DMS53 treated with DMSO at 0.1 percent for 48 hours (cell line): ENCODE results near the gene CIT.

Experiments
- DNase-seq: peaks from one replicate; lab custom pipeline; 2025; ENCODE audit not compliant: unreplicated experiment; lab: John Stamatoyannopoulos, UW

The CIT gene

GRCh38 chr12:119681111-119681510 lies 196.0 kb downstream of the CIT start:
- no peak for DNase-seq

DNA sequence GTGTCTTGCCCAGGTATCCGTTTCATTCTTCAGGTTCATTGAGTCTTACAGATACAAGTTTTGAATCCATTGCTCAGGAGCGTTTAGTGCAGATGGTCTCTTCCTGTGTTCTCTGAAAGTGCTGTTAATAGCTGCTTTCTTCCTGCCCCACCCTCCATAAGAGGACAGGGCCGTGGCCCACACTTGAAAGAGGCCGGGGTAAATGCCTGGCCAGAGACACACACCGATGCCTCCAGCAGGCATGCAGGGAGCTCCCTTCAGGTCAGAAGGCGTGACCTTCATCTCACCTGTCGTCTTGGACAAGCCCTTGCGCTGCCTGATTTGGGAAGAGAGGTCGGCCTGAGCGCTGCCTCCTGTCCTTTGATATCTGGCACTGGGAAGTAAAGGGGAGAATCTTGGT lies 197.6 kb downstream of the CIT start:
- DNase-seq, result no peak

DNA sequence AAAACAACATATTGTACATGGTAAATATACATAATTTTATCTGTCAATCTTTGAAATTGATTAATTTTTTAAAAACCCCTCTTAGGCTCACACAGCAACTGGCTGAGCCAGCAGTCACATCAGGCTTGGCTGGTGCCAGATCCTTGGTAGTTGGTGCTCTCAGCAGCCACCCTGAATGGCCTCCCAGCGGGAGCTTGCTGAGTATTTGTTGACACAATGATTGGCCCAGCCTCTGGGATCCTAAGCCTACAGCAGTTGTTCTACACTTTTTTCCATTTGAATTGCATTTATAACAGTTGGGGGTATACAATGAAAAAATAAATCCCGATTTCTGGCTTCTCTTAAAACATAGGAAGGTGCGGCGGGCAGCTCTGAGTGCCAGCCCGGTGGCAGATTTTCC lies 198.0 kb downstream of the CIT start:
- no peak for DNase-seq

DNA sequence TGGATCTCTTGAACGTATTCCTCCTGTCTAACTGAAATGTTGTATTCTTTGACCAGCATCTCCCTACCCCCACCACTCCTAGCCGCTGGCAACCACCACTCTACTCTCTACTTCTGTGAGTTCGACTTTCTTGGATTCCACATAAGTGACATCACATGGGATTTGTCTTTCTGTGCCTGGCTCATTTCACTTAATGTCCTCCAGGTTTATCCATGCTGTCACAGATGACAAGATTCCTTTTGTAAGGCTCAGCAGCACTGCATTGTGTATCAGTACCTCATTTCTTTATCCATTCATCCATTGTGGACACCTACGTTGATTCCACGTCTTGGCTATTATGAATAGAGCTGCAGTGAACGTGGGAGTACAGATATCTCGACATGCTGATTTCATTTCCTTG lies 198.7 kb downstream of the CIT start:
- DNase-seq, result no peak

DNA sequence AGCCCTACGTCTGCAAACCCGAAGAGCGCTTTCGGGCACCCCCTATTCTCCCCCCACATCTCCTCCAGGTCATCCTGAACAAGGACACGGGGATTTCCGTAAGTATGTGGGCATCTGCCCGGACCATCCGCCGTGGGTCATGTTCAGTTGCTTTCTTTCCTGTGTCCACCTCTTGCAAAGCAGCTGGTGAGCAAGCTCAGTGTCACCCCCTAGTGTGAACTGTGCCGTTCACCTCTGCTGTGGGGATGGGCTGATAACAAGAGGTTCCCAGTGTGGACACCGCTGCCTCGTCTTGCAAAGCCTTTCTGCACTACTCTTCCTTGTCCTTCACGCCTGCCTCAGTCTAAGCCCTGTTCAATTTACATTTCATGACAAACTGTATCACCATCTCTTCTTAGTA lies 200.5 kb downstream of the CIT start:
- DNase-seq, result no peak

- no peak for DNase-seq
Observed at GRCh38 chr12:119676022-119676421, 201.1 kb downstream of the CIT start.

DNA sequence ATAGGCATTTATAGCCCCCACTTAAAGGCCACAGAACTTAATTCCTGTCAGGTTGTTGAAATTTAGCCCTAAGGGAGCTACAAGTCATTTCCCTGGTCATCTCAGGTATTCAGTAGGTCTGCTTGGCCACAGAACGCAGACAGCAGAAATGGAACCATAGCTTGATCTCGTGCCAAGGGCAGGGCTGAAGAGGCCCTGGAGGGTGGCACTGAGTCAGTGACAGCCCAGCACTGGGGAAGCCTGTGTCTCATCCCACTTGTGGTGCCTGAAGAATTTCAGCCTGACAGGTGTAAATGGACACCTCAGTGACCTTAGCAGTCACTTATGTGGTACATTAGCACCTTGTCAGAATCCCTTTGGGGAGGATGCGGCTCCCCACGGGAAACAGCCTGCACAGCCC lies 202.6 kb downstream of the CIT start:
- DNase-seq, result no peak

DNA sequence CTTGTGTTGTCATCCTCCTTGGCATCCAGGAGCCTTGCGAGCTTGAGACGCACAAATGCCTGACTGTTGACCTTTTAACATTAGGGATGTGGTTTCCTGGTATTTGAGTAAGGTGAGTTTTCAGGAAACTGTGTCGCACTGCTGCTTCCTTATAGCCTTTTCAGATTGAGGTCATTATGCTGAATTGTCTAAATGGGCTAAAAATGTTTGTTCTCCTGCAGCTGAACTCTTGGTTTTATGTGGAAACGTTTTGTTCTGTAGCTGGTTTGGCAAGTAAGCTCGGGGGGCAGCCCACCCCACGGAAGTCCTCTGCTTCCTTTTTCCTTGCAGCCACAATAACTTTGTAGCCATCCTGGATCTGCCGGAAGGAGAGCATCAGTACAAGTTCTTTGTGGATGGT lies 203.5 kb downstream of the CIT start:
- no peak for DNase-seq

- no peak for DNase-seq
Observed at GRCh38 chr12:119672194-119672593, 204.9 kb downstream of the CIT start.

DNA sequence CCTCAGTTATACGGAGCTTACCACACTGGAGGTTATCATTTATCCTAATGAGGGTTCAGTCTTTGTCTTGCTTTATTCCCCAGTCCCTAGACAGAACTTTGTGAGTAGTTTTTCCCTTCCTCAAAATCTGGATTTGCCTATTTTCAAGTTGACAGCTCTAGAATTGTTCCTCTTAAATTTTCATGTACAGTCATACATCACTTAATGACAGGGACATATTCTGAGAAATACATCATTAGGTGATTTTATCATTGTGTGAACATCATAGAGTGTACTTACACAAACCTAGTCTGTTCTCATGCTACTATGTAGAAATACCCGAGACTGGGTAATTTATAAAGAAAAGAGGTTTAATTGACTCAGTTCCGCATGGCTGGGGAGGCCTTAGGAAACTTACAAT lies 206.1 kb downstream of the CIT start:
- no peak for DNase-seq

GRCh38 chr12:119669744-119670472 lies 207.2 kb downstream of the CIT start:
- DNase-seq, result no peak

- no peak for DNase-seq
Observed at GRCh38 chr12:119668324-119668841, 208.7 kb downstream of the CIT start.

- DNase-seq, result peak; percentile 99
Observed at GRCh38 chr12:119667577-119668323, 209.4 kb downstream of the CIT start, which contains the start of gene PRKAB1. Gene PRKAB1 (plus strand): TSS chr12:119668133. CDS start chr12:119668245, 112 bp downstream.

DNA sequence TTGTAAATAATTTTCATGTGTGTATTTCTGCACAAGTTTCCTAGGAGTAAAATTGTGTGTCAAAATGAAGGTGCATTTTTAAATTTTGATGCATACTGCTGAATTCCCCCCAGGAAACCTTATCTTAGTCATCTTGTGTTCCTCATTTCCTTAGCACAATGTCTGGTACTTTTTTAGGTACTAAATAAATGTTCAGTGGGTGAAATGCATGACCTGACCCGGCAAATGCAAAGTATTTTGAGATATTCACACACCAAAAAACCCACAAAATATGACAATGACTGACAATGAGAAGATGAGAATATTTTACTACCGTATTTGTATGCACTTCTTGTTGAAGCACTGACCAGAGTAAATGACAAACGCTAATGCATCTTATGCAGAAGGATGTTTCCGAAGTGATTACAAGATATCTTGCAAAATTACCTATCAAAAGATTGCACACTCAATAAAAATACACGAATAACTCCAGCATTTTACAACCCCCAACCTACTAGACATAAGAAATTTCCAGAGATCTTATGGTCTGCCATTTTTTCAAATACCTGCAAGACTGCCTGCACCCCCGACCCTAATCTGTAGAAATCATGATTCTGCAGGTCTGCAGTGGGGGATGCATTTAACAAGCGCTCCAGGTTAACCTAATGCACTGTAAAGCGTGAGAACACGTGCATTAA lies 210.1 kb downstream of the CIT start:
- DNase-seq, result no peak

GRCh38 chr12:119666226-119666795 lies 210.8 kb downstream of the CIT start:
- DNase-seq, result no peak

- no peak for DNase-seq
Observed at GRCh38 chr12:119665164-119665929, 211.8 kb downstream of the CIT start.

- no peak for DNase-seq
Observed at GRCh38 chr12:119664642-119665041, 212.5 kb downstream of the CIT start.

DNA sequence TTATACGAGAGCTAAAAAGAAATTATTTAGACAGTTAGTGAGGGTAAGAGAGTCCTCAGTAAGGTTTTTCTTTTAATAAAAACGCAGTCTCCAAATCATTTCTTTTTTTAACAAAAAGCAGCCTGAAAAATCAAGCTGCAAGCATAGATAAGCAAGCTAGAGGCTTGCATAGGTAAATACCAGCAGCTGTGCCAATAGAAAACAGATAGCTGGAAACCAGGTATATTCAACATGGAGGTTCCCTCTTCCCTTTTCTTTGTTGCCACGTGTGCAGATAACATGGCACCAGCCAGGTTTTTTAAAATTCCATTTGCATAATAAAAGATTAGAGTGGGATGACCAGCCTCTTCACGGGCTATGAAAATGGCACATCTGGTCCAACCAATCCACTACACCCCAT lies 215.2 kb downstream of the CIT start:
- DNase-seq, result no peak

DNA sequence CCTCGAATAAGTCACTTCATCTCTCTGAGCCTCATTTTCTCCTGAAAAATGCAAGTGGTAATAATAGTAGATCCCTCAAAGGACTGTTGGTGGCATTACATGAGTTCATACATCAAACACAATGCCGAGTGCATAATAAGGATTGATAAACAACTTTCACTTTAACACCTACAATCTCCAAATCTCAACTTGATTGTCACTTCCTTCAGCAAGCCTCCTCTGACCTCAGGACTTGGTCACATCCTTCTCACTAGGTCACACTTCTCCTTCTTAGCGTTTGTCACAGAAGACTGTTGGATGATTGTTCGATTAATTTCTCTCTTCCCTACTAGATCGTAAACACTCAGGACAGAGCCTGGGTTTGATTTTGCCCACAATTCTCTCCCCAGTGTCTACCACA lies 217.0 kb downstream of the CIT start:
- no peak for DNase-seq

GRCh38 chr12:119659289-119659897 lies 217.7 kb downstream of the CIT start:
- DNase-seq, result peak; percentile 26
